HL-60/S4 treated with phorbol 12-myristate 13-acetate at 8.2 ng/mL for 4 days and 3 days (cell line): ENCODE measurements around the gene CREB1.
"Not testable (repeated sequence)": the region's sequence is repeated elsewhere in the genome, so short reads cannot be mapped to it uniquely, and the experiment has no call there.

Source experiments
- in situ Hi-C: fragments of 300-500 bp; cut with MboI; formaldehyde crosslinking; loops from 2 replicates; pipeline ENCODE4 v1.15.0; 2022; ENCODE audit warnings: low sequenced_read_pairs

CREB1 gene

GRCh38 chr2:207606829-207607228, 77.1 kb downstream of the CREB1 start:
- in situ Hi-C loops = no loop called here

GRCh38 chr2:207612714-207613113, 83.0 kb downstream of the CREB1 start:
- in situ Hi-C loops = no loop called here

- in situ Hi-C loops = no loop called here
These were observed 85.1 kb downstream of the CREB1 start for GRCh38 chr2:207614824-207615223.

- in situ Hi-C loops = no loop called here
These were observed 86.4 kb downstream of the CREB1 start for GRCh38 chr2:207616185-207616584.

- in situ Hi-C loops = no loop called here
These were observed 87.4 kb downstream of the CREB1 start for GRCh38 chr2:207617011-207617671.

GRCh38 chr2:207619764-207620203, 90.0 kb downstream of the CREB1 start:
- in situ Hi-C loops = no loop called here

- in situ Hi-C loops = no loop called here
These were observed 91.8 kb downstream of the CREB1 start for GRCh38 chr2:207621501-207622039.

- in situ Hi-C loops = no loop called here
These were observed 94.6 kb downstream of the CREB1 start for GRCh38 chr2:207624185-207625013.

- in situ Hi-C loops = no loop called here
These were observed 95.5 kb downstream of the CREB1 start, which contains the start of gene METTL21A for GRCh38 chr2:207625014-207625907. Gene METTL21A, minus strand, starts transcription at chr2:207625394. Its CDS starts 1,019 bp downstream, at chr2:207624375.

GRCh38 chr2:207629553-207629952, 99.8 kb downstream of the CREB1 start:
- in situ Hi-C loops = no loop called here

GRCh38 chr2:207630491-207630890, 100.7 kb downstream of the CREB1 start:
- in situ Hi-C loops = no loop called here

GRCh38 chr2:207632575-207633493, 103.1 kb downstream of the CREB1 start:
- in situ Hi-C loops = no loop called here

- in situ Hi-C loops = no loop called here
These were observed 103.9 kb downstream of the CREB1 start for GRCh38 chr2:207633686-207634085.

GRCh38 chr2:207635468-207636200, 105.9 kb downstream of the CREB1 start:
- in situ Hi-C loops = no loop called here

- in situ Hi-C loops = not testable (repeated sequence)
These were observed 109.5 kb downstream of the CREB1 start for GRCh38 chr2:207639288-207639687.

GRCh38 chr2:207640160-207640559, 110.4 kb downstream of the CREB1 start:
- in situ Hi-C loops = no loop called here

- in situ Hi-C loops = no loop called here
These were observed 110.9 kb downstream of the CREB1 start for GRCh38 chr2:207640661-207641060.

GRCh38 chr2:207643892-207644291, 114.1 kb downstream of the CREB1 start:
- in situ Hi-C loops = no loop called here

GRCh38 chr2:207646582-207646981, 116.8 kb downstream of the CREB1 start:
- in situ Hi-C loops = not testable (repeated sequence)
